Measurements from ENCODE around the gene SIMC1. TPM values are rescaled to one million over a fixed set of nuclear protein-coding genes. Genes with fewer than 3 reads are reported as not detected.

Gene SIMC1
- total RNA-seq, 2 experiments from 2014 or later: 21.5 to 21.9 TPM

DNA sequence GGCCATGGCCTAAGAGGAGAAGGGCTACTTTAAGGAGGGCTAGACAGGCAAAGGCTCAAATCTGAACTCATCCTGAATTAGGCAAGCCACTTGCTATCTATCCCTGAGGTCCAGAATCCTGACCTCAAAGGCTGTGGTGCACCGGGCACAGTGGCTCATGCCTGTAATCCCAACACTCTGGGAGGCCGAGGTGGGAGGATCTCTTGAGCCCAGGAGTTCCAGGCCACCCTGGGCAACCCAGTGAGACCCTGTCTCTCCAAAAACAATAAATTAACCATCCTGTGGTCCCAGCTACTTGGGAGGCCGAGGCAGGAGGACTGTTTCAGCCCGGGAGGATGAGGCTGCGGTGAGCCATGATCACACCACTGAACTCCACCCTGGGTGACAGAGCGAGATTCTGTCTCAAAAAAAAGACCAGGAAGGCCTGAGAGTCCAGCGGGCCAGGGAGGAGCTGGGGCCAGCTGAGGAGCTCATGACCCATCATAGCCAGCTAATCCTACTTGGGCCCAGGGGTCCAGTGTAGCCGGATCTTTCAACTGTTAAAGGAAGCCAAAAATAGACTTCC lies 146.2 kb downstream of the SIMC1 start:
- Mint-ChIP-seq H3K9me3 (no peaks in the 10 kb centered on the region), H3K4me1 (ENCODE audit: low read depth) (peaks cover 26% of the 10 kb centered on the region), H3K4me3 (no peak overlapping the region), H3K36me3 (ENCODE audit: low read depth) (peaks cover 71% of the 10 kb centered on the region), H3K27me3 (no peaks in the 10 kb centered on the region), H3K27ac (no peak overlapping the region)
- POLR2A ChIA-PET: interaction anchor here (1.0 to 3.6 kb wide), 5 partner anchors 12 to 151 kb away, joined by 4 to 14 read pairs (median 9); partner anchors contain the start of gene KIAA1191
- DNase-seq: no peak
- no peak for ATAC-seq
- no peak for TF ChIP-seq CTCF (IDR thresholded peaks at IDR 0.05)
- intact Hi-C loops (cut with micrococcal nuclease): no loop called here
- CTCF ChIA-PET: no interaction called here

GRCh38 chr5:176384991-176385390 lies 146.8 kb downstream of the SIMC1 start:
- no peak for ATAC-seq
- no peaks in the 10 kb centered on the region for H3K9me3 Mint-ChIP-seq
- H3K36me3 Mint-ChIP-seq (ENCODE audit: low read depth): peaks cover 68% of the 10 kb centered on the region
- peaks cover 29% of the 10 kb centered on the region for H3K4me1 Mint-ChIP-seq (ENCODE audit: low read depth)
- ChIA-PET POLR2A (interaction anchor here (1.0 to 3.6 kb wide), 5 partner anchors 8 to 151 kb away, joined by 4 to 13 read pairs (median 7); partner anchors contain the start of gene KIAA1191), CTCF (no interaction called here)
- no peak for TF ChIP-seq CTCF (IDR thresholded peaks at IDR 0.05)
- no peak overlapping the region for H3K4me3 Mint-ChIP-seq
- no peak overlapping the region for H3K27ac Mint-ChIP-seq
- no peaks in the 10 kb centered on the region for H3K27me3 Mint-ChIP-seq
- no peak for DNase-seq
- intact Hi-C loops (cut with micrococcal nuclease): no loop called here

- no peak for TF ChIP-seq CTCF (IDR thresholded peaks at IDR 0.05)
- Mint-ChIP-seq H3K27ac (peak overlapping the region; percentile 99), H3K27me3 (no peaks in the 10 kb centered on the region), H3K9me3 (no peaks in the 10 kb centered on the region), H3K4me1 (ENCODE audit: low read depth) (peaks cover 29% of the 10 kb centered on the region), H3K36me3 (ENCODE audit: low read depth) (peaks cover 72% of the 10 kb centered on the region), H3K4me3 (peak overlapping the region; percentile 98)
- CTCF ChIA-PET: interaction anchor here (1.3 to 2.2 kb wide), 2 partner anchors 30 to 61 kb away, joined by 4 to 5 read pairs; partner anchors contain the start of gene CLTB
- intact Hi-C loops (cut with micrococcal nuclease): no loop called here
- no peak for DNase-seq
- ATAC-seq: no peak
- POLR2A ChIA-PET: interaction anchor here (1.2 to 2.9 kb wide), 6 partner anchors 9 to 149 kb away, joined by 3 to 9 read pairs (median 6); no protein-coding TSS in a partner anchor
Measured at GRCh38 chr5:176386491-176386890, 148.3 kb downstream of the SIMC1 start.

DNA sequence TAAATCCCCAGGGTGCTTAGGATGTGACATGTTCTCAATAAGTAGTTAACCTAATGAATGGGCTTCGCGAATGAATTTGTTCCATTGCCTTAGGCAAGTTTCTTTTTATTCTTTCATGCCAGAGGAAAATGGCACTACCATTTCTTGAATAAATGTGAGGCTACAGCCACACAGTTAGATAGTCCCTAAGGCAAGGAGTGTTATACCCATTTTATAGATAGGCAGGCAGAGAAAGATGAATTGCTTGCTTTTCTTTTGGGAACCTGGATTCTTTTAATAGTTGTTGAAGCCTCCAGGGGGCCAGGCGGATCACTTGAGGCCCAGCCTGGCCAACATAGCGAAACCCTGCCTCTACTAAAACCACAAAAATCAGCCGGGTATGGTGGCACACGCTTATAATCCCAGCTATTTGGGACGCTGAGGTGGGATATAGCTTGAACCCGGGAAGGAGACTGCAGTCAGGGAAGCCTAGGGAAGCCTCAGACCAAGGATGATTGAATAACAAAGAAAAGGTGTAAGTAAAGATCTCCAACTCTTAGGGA lies 149.2 kb downstream of the SIMC1 start:
- H3K4me1 Mint-ChIP-seq (ENCODE audit: low read depth): peaks cover 29% of the 10 kb centered on the region
- H3K9me3 Mint-ChIP-seq: no peaks in the 10 kb centered on the region
- POLR2A ChIA-PET: interaction anchor here (0.7 to 2.0 kb wide), 7 partner anchors 11 to 266 kb away, joined by 3 to 7 read pairs (median 5); partner anchors contain the start of gene ARL10
- ATAC-seq (no peak), DNase-seq (no peak)
- no peak for TF ChIP-seq CTCF (IDR thresholded peaks at IDR 0.05)
- peak overlapping the region; percentile 99 for H3K27ac Mint-ChIP-seq
- CTCF ChIA-PET: interaction anchor here (1.3 to 2.2 kb wide), 2 partner anchors 29 to 60 kb away, joined by 4 to 5 read pairs; partner anchors contain the start of gene CLTB
- intact Hi-C loops (cut with micrococcal nuclease): no loop called here
- H3K4me3 Mint-ChIP-seq: peak overlapping the region; percentile 98
- H3K36me3 Mint-ChIP-seq (ENCODE audit: low read depth): peaks cover 70% of the 10 kb centered on the region
- H3K27me3 Mint-ChIP-seq: no peaks in the 10 kb centered on the region

- POLR2A ChIA-PET: interaction anchor here (0.8 to 2.0 kb wide), 6 partner anchors 8 to 265 kb away, joined by 3 to 7 read pairs (median 4); partner anchors contain the start of gene ARL10
- CTCF ChIA-PET: no interaction called here
- peak; percentile 20 for DNase-seq
- ATAC-seq: no peak
- peaks cover 66% of the 10 kb centered on the region for H3K36me3 Mint-ChIP-seq (ENCODE audit: low read depth)
- peak overlapping the region; percentile 99 for H3K27ac Mint-ChIP-seq
- intact Hi-C loops (cut with micrococcal nuclease): loop anchor here (1.0 to 2.0 kb wide), 2 partner anchors 27 to 61 kb away; partner anchors contain the start of genes FAF2 and KIAA1191
- peak overlapping the region; percentile 98 for H3K4me3 Mint-ChIP-seq
- TF ChIP-seq CTCF (IDR thresholded peaks at IDR 0.05): no peak
- no peaks in the 10 kb centered on the region for H3K9me3 Mint-ChIP-seq
- no peaks in the 10 kb centered on the region for H3K27me3 Mint-ChIP-seq
- H3K4me1 Mint-ChIP-seq (ENCODE audit: low read depth): peaks cover 29% of the 10 kb centered on the region
Measured at GRCh38 chr5:176388003-176388443, 149.8 kb downstream of the SIMC1 start.

Measured in activated CD8-positive, alpha-beta T cell treated with anti-CD3 and anti-CD28 coated beads for 36 hours (primary cell).